B cell (primary cell): ENCODE measurements around the gene PPP1R3E.

Experiments used
- CTCF ChIP-seq: fragments of 200-600 bp; IDR thresholded peaks from one replicate; pipeline ENCODE4 v1.8.0; 2022; ENCODE audit warnings: antibody characterized with exemption, mild to moderate bottlenecking
- EZH2 ChIP-seq: IDR thresholded peaks from 2 replicates; pipeline ENCODE4 v1.6.1; 2012; ENCODE audit warnings: borderline replicate concordance, low read depth, mild to moderate bottlenecking, moderate library complexity, low read length; ENCODE audit not compliant: insufficient read depth, poor library complexity, severe bottlenecking

DNA sequence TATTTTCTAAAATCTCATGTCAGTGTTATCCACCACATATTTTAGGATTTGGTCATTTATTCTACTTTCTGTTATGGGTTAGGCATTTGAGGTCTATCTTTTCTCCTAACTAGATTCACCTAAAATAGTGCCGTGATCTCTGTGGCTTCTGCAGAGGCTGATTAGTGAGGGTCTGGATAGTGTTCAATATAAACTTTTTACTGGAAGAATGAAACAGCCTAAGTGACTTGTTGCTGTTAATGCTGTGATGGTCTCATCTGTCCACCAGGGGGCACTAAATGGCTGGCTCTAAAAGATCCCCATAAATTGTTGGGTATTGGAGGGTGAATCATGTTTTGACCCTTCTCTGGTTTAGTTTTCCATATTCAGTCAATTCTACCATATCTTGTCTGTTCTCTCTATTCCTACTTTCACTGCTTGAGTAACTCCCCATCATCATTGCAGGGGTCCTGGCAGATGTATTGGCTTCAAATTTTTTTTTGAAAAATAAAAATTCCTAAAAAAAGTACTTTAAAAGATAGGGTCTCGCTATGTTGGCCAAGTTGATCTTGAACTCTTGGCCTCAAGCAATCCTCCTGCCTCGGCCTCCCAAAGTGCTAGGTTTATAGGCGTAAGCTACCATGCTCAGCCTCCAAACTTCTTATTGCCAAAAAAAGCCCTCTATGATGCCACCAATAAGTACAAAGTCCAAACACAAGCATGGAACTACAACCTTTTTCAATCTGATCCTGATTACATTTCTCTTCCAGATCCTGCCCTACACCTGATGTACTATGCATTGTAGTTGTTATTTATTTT lies 25.5 kb upstream of the PPP1R3E start:
- TF ChIP-seq EZH2 (no peak), CTCF (peak; percentile 95)
